ENCODE results near the gene STK4.

- TF ChIP-seq CTCF (IDR thresholded peaks at IDR 0.05; ENCODE audit: low read depth, low read length) (no peak), POLR2A (IDR thresholded peaks at IDR 0.05; ENCODE audit: extremely low read depth, insufficient read length) (no peak)
Measured at GRCh38 chr20:45115386-45115774, 149.1 kb downstream of the STK4 start.

Measured in NB4 (cell line).